K562 (cell line): ENCODE measurements around the gene CLASP1. TPM values are rescaled to one million over a fixed set of nuclear protein-coding genes. Genes with fewer than 3 reads are reported as not detected.

Source experiments
- ATAC-seq: fragments of 200-7000 bp; cut with Tn5 transposase; 3 replicates; pipeline ENCODE4 v1.9.1; 2020; ENCODE audit warnings: moderate library complexity
- BruUV-seq: library from RNA; stranded (reverse); fragments of 400-500 nt; replicated peaks from 2 replicates; lab custom pipeline; 2021; lab: Mats Ljungman, UMichigan
- CTCF ChIA-PET: fragments of 300-600 bp; formaldehyde crosslinking; extraction: SDS; loops from one replicate; lab custom pipeline; 2021; ENCODE audit warnings: low intra/inter-chr PET ratio; lab: Yijun Ruan, JAX
- POLR2A ChIA-PET: fragments of 300-600, 350-650 bp; sonication (Branson Sonifier 250); formaldehyde crosslinking; extraction: SDS; loops from one replicate; lab custom pipeline; 2021; ENCODE audit warnings: antibody characterized with exemption, inconsistent platforms; lab: Yijun Ruan, JAX
- DNase-seq, 4 experiments: peaks; one replicate each; pipeline versions ENCODE4 v3.0.0 to v3.0.0-alpha.2; 2011 to 2018; ENCODE audit warnings: low spot score in 3 of 4, mixed read lengths in 3 of 4; ENCODE audit errors: extremely low read depth in 1 of 4
- FAIRE-seq: peaks from 2 replicates; lab custom pipeline; 2011; peaks lifted over from hg19 to GRCh38; lab: Jason Lieb, UNC
- H2AFZ ChIP-seq: 2 replicates; pipeline ENCODE4 v1.6.0; 2011; ENCODE audit warnings: low read depth, low read length, control low read depth, inconsistent platforms
- H3K27ac ChIP-seq: fragments of 200-600 bp; 3 replicates; pipeline ENCODE4 v1.8.0; 2011; ENCODE audit warnings: low read depth, mild to moderate bottlenecking, control low read depth, inconsistent platforms, low read length, moderate library complexity, mixed read lengths; ENCODE audit errors: extremely low read depth
- H3K27me3 ChIP-seq, 2 experiments: fragments of 300-600 bp in 1 of 2; 2 replicates in 1 of 2; 3 replicates in 1 of 2; pipeline versions ENCODE4 v1.6.0 to v1.8.0; 2011; ENCODE audit warnings: inconsistent platforms in 2 of 2, low read length in 2 of 2, mild to moderate bottlenecking in 1 of 2, mixed read lengths in 1 of 2, moderate library complexity in 1 of 2; ENCODE audit not compliant: control insufficient read depth in 2 of 2, insufficient read depth in 2 of 2
- H3K36me3 ChIP-seq: fragments of 300-600 bp; 3 replicates; pipeline ENCODE4 v1.8.0; 2011; ENCODE audit warnings: mild to moderate bottlenecking, low read length, inconsistent platforms; ENCODE audit not compliant: control insufficient read depth, insufficient read depth
- H3K4me1 ChIP-seq, 2 experiments: fragments of 200-600 bp in 1 of 2; replicated peaks in 1 of 2; 2 replicates in 1 of 2; 3 replicates in 1 of 2; pipeline versions ENCODE4 v1.5.1 to v1.8.0; 2011; ENCODE audit warnings: inconsistent platforms in 2 of 2, low read length in 2 of 2, mild to moderate bottlenecking in 1 of 2, mixed read lengths in 1 of 2, moderate library complexity in 1 of 2; ENCODE audit not compliant: control insufficient read depth in 2 of 2, insufficient read depth in 2 of 2
- H3K4me2 ChIP-seq: 2 replicates; pipeline ENCODE4 v1.6.1; 2011; ENCODE audit warnings: low read length, control low read depth, inconsistent platforms, mixed read lengths; ENCODE audit not compliant: insufficient read depth
- H3K4me3 ChIP-seq: fragments of 200-600 bp; sonication (generic), shearing (Covaris generic); 2 replicates; pipeline ENCODE4 v1.5.1; 2016; ENCODE audit warnings: control low read depth, inconsistent platforms
- H3K79me2 ChIP-seq: fragments of 200-600 bp; 3 replicates; pipeline ENCODE4 v1.8.0; 2011; ENCODE audit warnings: low read length, inconsistent platforms; ENCODE audit not compliant: control insufficient read depth, insufficient read depth
- H3K9ac ChIP-seq, 2 experiments: 2 replicates each; pipeline versions ENCODE4 v1.6.0 to v1.6.1; 2011; ENCODE audit warnings: low read depth in 2 of 2, low read length in 2 of 2, control low read depth in 1 of 2, inconsistent platforms in 1 of 2, mild to moderate bottlenecking in 1 of 2, mixed read lengths in 1 of 2; ENCODE audit not compliant: insufficient read depth in 1 of 2
- H3K9me1 ChIP-seq: one replicate; pipeline ENCODE4 v1.6.0; 2011; ENCODE audit warnings: inconsistent platforms, mild to moderate bottlenecking, low read length, moderate library complexity; ENCODE audit not compliant: control insufficient read depth, insufficient read depth
- H3K9me3 ChIP-seq: replicated peaks from 2 replicates; pipeline ENCODE4 v1.5.1; 2011; ENCODE audit warnings: low read depth, low read length, inconsistent platforms; ENCODE audit not compliant: control insufficient read depth, insufficient read depth
- H4K20me1 ChIP-seq: replicated peaks from 2 replicates; pipeline ENCODE4 v1.6.1; 2011; ENCODE audit warnings: low read length, inconsistent platforms, mixed read lengths; ENCODE audit not compliant: control insufficient read depth, insufficient read depth
- ELF4 ChIP-seq: fragments of 450-650 bp; formaldehyde crosslinking; IDR thresholded peaks from 2 replicates; pipeline ENCODE4 v1.4.0; 2022; ENCODE audit warnings: missing genetic modification characterization
- FOXJ2 ChIP-seq: fragments of 200-800 bp; sonication (Bioruptor generic); IDR thresholded peaks from 2 replicates; pipeline ENCODE4 v1.6.1; 2016; ENCODE audit warnings: missing genetic modification characterization, missing compliant biosample characterization
- NCOA4 ChIP-seq: fragments of 450-650 bp; IDR thresholded peaks from 2 replicates; pipeline ENCODE4 v1.6.1; 2018; ENCODE audit warnings: mild to moderate bottlenecking; ENCODE audit not compliant: partially characterized antibody
- NUFIP1 ChIP-seq: fragments of 450-650 bp; IDR thresholded peaks from 2 replicates; pipeline ENCODE4 v1.6.1; 2018; ENCODE audit not compliant: partially characterized antibody
- POU5F1 ChIP-seq: fragments of 150-350 bp; IDR thresholded peaks from 2 replicates; pipeline ENCODE4 v1.6.1; 2014; ENCODE audit warnings: borderline replicate concordance, low read length, low read depth, mild to moderate bottlenecking; ENCODE audit not compliant: partially characterized antibody
- RBBP5 ChIP-seq: fragments of 200-600 bp; sonication (generic); IDR thresholded peaks from 2 replicates; pipeline ENCODE4 v1.6.1; 2012; ENCODE audit warnings: borderline replicate concordance, mild to moderate bottlenecking, low read length, control low read depth, inconsistent platforms; ENCODE audit not compliant: insufficient read depth, poor library complexity, severe bottlenecking
- RBM15 ChIP-seq: fragments of 200-400 bp; formaldehyde crosslinking; IDR thresholded peaks from 2 replicates; pipeline ENCODE4 v1.6.1; 2018; ENCODE audit warnings: mild to moderate bottlenecking, low read length, moderate library complexity; ENCODE audit not compliant: insufficient read depth
- TAL1 ChIP-seq: fragments of 450-650 bp; IDR thresholded peaks from 2 replicates; pipeline ENCODE4 v1.6.1; 2016; ENCODE audit warnings: mild to moderate bottlenecking
- ZC3H4 ChIP-seq: sonication (generic); formaldehyde crosslinking; IDR thresholded peaks from 2 replicates; pipeline ENCODE4 v1.9.0; 2021; ENCODE audit warnings: missing genetic modification reagents, borderline replicate concordance
- ZFP30 ChIP-seq: fragments of 250-450 bp; sonication (Bioruptor Pico); IDR thresholded peaks from 2 replicates; pipeline ENCODE4 v1.8.0; 2022; ENCODE audit warnings: moderate library complexity, mild to moderate bottlenecking, inconsistent platforms, borderline replicate concordance
- ZNF12 ChIP-seq: sonication (generic); formaldehyde crosslinking; IDR thresholded peaks from 2 replicates; pipeline ENCODE4 v1.4.0; 2020; ENCODE audit warnings: mild to moderate bottlenecking, missing genetic modification reagents
- ZNF561 ChIP-seq: fragments of 450-650 bp; formaldehyde crosslinking; conservative IDR thresholded peaks from 2 replicates; pipeline ENCODE4 v1.4.0; 2020; ENCODE audit warnings: mild to moderate bottlenecking, moderate library complexity
- WGBS: fragments of 100-300 bp; shearing (Covaris generic); methylation state at CpG from one replicate; pipeline ENCODE4 v1.1.6; 2016; ENCODE audit warnings: low coverage, mixed read lengths; ENCODE audit not compliant: insufficient coverage; ENCODE audit errors: missing lambda C conversion rate; 5-methylcytosine and 5-hydroxymethylcytosine counted together
- in situ Hi-C: fragments of 300-500 bp; cut with MboI; formaldehyde crosslinking; loops from 4 replicates; pipeline ENCODE4 v1.15.0; 2018; ENCODE audit warnings: inconsistent platforms, mixed read lengths
- intact Hi-C: fragments of 100-400 bp; cut with micrococcal nuclease; formaldehyde crosslinking; loops from 2 replicates; pipeline ENCODE4 v1.14.2; 2022
- polyA plus RNA-seq, 8 experiments: library from polyadenylated mRNA; depleted of rRNA in 4 of 8; stranded (reverse) in 5 of 8; unstranded in 3 of 8; fragments of >200 nt; fragmentation: Nextera tagmentation in 2 of 8; fragmentation: Illumina TruSeq in 1 of 8; extraction: Ambion mirVana in 2 of 8; extraction: Trizol in 1 of 8; gene quantifications; 2 replicates each; pipeline versions ENCODE4 v1.2.1 to v1.2.3, GENCODE V29; 2011 to 2014; ENCODE audit warnings: inconsistent platforms in 1 of 8, missing spikeins in 1 of 8
- total RNA-seq, 7 experiments: library from RNA; depleted of rRNA in 6 of 7; stranded (reverse); fragments of >200 nt in 6 of 7; fragmentation: Illumina TruSeq in 2 of 7; extraction: Trizol in 2 of 7; gene quantifications; 2 replicates each; pipeline versions ENCODE4 v1.2.1 to v1.2.3, GENCODE V29; 2011 to 2021; ENCODE audit warnings: low replicate concordance in 1 of 7
- TF ChIP-seq, protein P1 (sequence below): sonication (generic); formaldehyde crosslinking; IDR thresholded peaks from 2 replicates; pipeline ENCODE4 v1.8.1; 2023; ENCODE audit warnings: missing genetic modification reagents, mild to moderate bottlenecking, borderline replicate concordance
- TF ChIP-seq, protein P2 (sequence below): sonication (generic); formaldehyde crosslinking; IDR thresholded peaks from 2 replicates; pipeline ENCODE4 v1.8.0; 2022; ENCODE audit warnings: missing genetic modification reagents, mild to moderate bottlenecking, borderline replicate concordance

CLASP1 gene
- total and polyA plus RNA-seq, 9 of the 15 experiments (the other 6 are each of a cell fraction or from before 2014, with no cell fraction given), result 1.7 to 40.3 (median 20.7) TPM

DNA sequence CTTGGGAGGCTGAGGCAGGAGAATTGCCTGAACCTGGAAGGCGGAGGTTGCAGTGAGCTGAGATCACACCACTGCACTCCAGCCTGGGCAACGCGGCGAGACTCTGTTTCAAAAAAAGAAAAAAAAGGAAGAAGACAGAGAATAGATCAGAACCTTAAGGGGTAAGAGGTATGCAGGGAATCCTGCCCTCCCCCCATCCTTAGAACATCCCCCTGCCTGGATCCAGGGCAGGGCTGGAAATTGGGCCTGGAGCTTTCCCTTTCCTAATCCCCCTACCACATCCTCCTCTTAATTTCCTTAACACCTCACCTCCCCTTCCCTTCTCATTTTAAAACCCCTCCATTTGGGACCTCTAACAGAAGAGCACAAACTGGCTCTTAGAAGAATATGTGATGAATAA is 62.1 kb downstream of the CLASP1 start:
- H3K4me2 ChIP-seq, result no peak overlapping the region
- in situ Hi-C loops (no loop called here), intact Hi-C loops (no loop called here)
- H3K27ac ChIP-seq, result no peak overlapping the region
- H3K4me1 ChIP-seq, result peaks cover 0 to 2% of the 10 kb centered on the region in 2 experiments; a peak in 2 of 5 replicates
- no peak overlapping the region for H3K9ac ChIP-seq
- H3K9me3 ChIP-seq, result no peaks in the 10 kb centered on the region
- H3K36me3 ChIP-seq, result no peaks in the 10 kb centered on the region; the same call in 2 of the 3 replicates
- WGBS, result 97% methylated on average over 4 of the region's 4 CpGs
- POLR2A ChIA-PET, result interaction anchor here (1.0 to 1.9 kb wide), 2 partner anchors 9 to 25 kb away, joined by 3 to 10 read pairs; no protein-coding TSS in a partner anchor
- CTCF ChIA-PET, result no interaction called here
- DNase-seq (no peak), FAIRE-seq (no peak), ATAC-seq (no peak)
- no peaks in the 10 kb centered on the region for H3K27me3 ChIP-seq
- no peak overlapping the region for H3K4me3 ChIP-seq
- no peaks in the 10 kb centered on the region for H4K20me1 ChIP-seq
- BruUV-seq, result no TSS peak
- H2AFZ ChIP-seq, result no peak overlapping the region
- TF ChIP-seq ZNF12 (CRISPR knock-in tag) (no peak), RBM15 (no peak), ZFP30 (CRISPR knock-in tag) (no peak), RBBP5 (no peak), ZNF561 (CRISPR knock-in tag) (no peak), NUFIP1 (no peak), TAL1 (no peak), ELF4 (CRISPR knock-in tag) (no peak), FOXJ2 (tag) (no peak), NCOA4 (no peak), POU5F1 (no peak), ZC3H4 (no peak)
- TF ChIP-seq, protein P1, sequence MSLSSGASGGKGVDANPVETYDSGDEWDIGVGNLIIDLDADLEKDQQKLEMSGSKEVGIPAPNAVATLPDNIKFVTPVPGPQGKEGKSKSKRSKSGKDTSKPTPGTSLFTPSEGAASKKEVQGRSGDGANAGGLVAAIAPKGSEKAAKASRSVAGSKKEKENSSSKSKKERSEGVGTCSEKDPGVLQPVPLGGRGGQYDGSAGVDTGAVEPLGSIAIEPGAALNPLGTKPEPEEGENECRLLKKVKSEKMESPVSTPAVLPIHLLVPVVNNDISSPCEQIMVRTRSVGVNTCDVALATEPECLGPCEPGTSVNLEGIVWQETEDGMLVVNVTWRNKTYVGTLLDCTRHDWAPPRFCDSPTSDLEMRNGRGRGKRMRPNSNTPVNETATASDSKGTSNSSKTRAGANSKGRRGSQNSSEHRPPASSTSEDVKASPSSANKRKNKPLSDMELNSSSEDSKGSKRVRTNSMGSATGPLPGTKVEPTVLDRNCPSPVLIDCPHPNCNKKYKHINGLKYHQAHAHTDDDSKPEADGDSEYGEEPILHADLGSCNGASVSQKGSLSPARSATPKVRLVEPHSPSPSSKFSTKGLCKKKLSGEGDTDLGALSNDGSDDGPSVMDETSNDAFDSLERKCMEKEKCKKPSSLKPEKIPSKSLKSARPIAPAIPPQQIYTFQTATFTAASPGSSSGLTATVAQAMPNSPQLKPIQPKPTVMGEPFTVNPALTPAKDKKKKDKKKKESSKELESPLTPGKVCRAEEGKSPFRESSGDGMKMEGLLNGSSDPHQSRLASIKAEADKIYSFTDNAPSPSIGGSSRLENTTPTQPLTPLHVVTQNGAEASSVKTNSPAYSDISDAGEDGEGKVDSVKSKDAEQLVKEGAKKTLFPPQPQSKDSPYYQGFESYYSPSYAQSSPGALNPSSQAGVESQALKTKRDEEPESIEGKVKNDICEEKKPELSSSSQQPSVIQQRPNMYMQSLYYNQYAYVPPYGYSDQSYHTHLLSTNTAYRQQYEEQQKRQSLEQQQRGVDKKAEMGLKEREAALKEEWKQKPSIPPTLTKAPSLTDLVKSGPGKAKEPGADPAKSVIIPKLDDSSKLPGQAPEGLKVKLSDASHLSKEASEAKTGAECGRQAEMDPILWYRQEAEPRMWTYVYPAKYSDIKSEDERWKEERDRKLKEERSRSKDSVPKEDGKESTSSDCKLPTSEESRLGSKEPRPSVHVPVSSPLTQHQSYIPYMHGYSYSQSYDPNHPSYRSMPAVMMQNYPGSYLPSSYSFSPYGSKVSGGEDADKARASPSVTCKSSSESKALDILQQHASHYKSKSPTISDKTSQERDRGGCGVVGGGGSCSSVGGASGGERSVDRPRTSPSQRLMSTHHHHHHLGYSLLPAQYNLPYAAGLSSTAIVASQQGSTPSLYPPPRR, result no peak
- TF ChIP-seq, protein P2, sequence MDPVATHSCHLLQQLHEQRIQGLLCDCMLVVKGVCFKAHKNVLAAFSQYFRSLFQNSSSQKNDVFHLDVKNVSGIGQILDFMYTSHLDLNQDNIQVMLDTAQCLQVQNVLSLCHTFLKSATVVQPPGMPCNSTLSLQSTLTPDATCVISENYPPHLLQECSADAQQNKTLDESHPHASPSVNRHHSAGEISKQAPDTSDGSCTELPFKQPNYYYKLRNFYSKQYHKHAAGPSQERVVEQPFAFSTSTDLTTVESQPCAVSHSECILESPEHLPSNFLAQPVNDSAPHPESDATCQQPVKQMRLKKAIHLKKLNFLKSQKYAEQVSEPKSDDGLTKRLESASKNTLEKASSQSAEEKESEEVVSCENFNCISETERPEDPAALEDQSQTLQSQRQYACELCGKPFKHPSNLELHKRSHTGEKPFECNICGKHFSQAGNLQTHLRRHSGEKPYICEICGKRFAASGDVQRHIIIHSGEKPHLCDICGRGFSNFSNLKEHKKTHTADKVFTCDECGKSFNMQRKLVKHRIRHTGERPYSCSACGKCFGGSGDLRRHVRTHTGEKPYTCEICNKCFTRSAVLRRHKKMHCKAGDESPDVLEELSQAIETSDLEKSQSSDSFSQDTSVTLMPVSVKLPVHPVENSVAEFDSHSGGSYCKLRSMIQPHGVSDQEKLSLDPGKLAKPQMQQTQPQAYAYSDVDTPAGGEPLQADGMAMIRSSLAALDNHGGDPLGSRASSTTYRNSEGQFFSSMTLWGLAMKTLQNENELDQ, result no peak
- H3K79me2 ChIP-seq, result peaks cover 18% of the 10 kb centered on the region
- no peaks in the 10 kb centered on the region for H3K9me1 ChIP-seq
